Measurements from ENCODE around the gene CSGALNACT2. TPM values are rescaled to one million over a fixed set of nuclear protein-coding genes. Genes with fewer than 3 reads are reported as not detected.
A peak's percentile ranks its signal among the peaks of the same experiment; 100 is the strongest.

CSGALNACT2 gene
- total RNA-seq, 2 experiments from 2014 or later: 19.3 to 19.5 TPM

DNA sequence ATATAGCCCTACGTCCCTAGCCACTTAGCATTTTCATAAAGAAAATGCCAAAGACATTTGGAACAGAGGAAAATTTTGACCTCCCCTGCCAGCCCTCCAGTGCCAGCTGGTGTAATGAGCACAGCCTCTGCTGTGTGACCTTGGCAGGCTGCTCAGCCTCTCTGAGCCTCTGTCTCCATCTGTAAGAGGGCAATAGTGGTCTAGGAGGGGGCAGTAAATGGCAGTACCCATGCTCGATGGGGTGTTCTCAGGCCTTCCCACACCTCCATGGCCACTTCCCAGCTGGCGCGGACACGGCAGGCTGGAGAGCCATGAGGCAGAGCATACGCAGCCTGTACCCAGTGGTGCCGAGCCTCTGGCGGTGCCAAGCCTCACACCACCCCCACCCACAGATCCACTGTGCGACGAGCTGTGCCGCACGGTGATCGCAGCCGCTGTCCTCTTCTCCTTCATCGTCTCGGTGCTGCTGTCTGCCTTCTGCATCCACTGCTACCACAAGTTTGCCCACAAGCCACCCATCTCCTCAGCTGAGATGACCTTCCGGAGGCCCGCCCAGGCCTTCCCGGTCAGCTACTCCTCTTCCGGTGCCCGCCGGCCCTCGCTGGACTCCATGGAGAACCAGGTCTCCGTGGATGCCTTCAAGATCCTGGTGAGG is 24.0 kb upstream of the CSGALNACT2 start:
- CTCF ChIA-PET: interaction anchor here (1.3 kb wide), 1 partner anchor 9 kb away, joined by 3 read pairs; no protein-coding TSS in a partner anchor

DNA sequence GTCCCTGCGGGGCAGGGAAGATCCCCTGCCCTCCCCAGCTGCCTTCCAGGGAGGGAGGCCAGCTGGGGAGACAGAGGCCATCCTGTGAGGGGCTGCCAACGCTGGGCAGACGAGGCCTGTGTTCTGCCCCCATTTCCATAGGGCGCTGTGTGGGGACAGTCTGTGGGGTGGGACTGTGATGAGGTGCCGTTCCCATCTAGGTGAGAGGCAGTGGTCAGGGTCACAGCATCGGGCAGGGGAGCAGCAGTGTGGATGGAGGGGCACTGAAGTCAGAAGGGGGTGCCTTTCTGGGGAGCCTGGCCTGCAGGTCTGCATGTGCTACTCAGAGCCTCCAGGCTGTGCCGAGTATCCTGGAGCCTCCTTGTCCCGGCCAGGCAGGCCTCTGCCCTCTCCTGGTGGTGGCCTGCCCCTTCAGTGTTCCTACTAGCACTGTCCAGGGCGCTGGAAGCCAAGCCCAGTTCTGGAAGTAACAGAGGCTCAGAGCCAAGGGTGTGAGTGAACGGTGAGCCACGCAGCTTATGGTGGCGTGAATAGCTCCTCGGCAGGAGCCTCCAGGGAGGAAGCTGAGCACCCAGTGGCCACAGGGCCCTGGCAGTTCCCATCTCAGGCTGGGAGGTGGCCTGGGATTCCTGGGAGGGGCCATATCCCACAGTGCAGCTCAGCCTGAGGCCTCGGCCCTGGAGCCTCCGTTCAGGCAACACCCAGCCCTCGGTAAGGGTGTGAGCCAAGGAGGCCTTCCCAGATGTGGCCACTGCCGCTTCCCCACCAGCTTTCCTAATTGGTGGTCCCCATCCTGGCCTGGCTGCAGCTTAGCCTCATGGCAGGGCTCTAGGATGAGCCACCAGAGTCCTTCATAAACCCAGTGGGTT is 23.3 kb upstream of the CSGALNACT2 start:
- intact Hi-C loops (cut with DNase I, micrococcal nuclease): no loop called here
- H3K27ac Mint-ChIP-seq: no peak overlapping the region
- CTCF ChIA-PET: interaction anchor here (1.3 kb wide), 1 partner anchor 10 kb away, joined by 3 read pairs; no protein-coding TSS in a partner anchor
- H3K27me3 Mint-ChIP-seq: no peaks in the 10 kb centered on the region
- ATAC-seq (no peak), DNase-seq (no peak)
- no peaks in the 10 kb centered on the region for H3K4me1 Mint-ChIP-seq
- POLR2A ChIA-PET: no interaction called here
- H3K9me3 Mint-ChIP-seq (ENCODE audit: low read depth): no peaks in the 10 kb centered on the region
- no peaks in the 10 kb centered on the region for H3K36me3 Mint-ChIP-seq (ENCODE audit: low read depth)
- no peak overlapping the region for H3K4me3 Mint-ChIP-seq

More for the DNA sequence above, 24.0 kb upstream of the CSGALNACT2 start:
- Mint-ChIP-seq H3K27me3 (no peaks in the 10 kb centered on the region), H3K4me3 (no peak overlapping the region), H3K36me3 (ENCODE audit: low read depth) (no peaks in the 10 kb centered on the region), H3K9me3 (ENCODE audit: low read depth) (no peaks in the 10 kb centered on the region), H3K27ac (no peak overlapping the region), H3K4me1 (no peaks in the 10 kb centered on the region)
- POLR2A ChIA-PET: no interaction called here
- DNase-seq (no peak), ATAC-seq (no peak)
- intact Hi-C loops (cut with DNase I, micrococcal nuclease): no loop called here

DNA sequence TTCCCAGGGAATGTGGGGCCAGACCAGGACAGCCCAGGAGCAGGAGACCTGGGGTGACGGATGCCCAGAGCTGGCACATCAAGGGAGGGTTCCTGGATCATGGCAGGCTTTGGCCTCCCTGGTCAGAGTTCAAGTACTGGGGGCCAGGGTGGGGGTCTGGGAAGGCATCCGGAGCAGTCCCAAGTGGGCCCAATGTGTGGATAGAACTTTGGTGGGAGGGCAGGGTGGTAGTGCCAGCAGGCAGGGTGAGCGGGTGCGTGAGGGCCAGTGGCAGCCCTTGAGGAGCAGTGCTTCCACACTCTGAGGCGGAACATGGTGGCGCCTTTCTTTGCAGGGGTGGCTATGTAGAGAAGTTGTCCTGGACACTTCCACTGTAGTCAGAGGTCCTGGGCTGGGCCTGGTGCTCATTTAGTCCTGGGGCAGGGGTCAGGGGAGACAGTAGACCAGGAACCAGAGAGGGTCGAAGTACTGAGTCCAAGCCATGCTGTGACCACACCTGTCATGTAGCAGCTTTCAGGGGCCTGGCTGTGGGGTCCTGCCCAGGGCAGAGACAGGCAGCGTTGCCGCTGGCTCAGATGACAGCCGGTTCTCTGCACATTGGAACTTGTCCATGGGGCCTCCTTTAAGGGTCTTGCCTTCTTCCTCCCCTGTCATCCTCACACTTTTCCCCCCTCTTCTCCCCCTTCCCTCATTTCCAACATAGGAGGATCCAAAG is 22.2 kb upstream of the CSGALNACT2 start:
- Mint-ChIP-seq H3K4me3 (no peak overlapping the region), H3K27ac (no peak overlapping the region), H3K4me1 (peaks cover 9% of the 10 kb centered on the region), H3K36me3 (ENCODE audit: low read depth) (no peaks in the 10 kb centered on the region), H3K27me3 (no peaks in the 10 kb centered on the region), H3K9me3 (ENCODE audit: low read depth) (no peaks in the 10 kb centered on the region)
- ChIA-PET POLR2A (no interaction called here), CTCF (no interaction called here)
- intact Hi-C loops (cut with DNase I, micrococcal nuclease): no loop called here
- ATAC-seq: no peak
- no peak for DNase-seq

DNA sequence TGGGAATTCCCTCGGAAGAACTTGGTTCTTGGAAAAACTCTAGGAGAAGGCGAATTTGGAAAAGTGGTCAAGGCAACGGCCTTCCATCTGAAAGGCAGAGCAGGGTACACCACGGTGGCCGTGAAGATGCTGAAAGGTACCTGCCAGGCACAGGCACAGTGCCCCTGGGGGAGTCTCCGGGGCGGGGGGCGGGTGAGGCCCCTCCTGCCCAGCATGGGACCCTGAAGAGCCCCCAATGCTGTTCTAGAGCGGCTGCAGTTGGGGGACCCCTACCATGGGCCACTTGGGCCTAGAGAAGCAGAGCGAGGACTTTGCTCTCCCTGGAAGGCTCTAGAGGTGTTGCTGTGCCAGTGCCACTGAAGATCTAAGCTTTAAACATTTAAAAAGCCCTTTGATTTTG is 21.6 kb upstream of the CSGALNACT2 start:
- intact Hi-C loops (cut with DNase I, micrococcal nuclease): no loop called here
- no peak overlapping the region for H3K27ac Mint-ChIP-seq
- H3K36me3 Mint-ChIP-seq (ENCODE audit: low read depth): no peaks in the 10 kb centered on the region
- ChIA-PET CTCF (no interaction called here), POLR2A (no interaction called here)
- ATAC-seq (no peak), DNase-seq (no peak)
- H3K9me3 Mint-ChIP-seq (ENCODE audit: low read depth): no peaks in the 10 kb centered on the region
- peaks cover 14% of the 10 kb centered on the region for H3K4me1 Mint-ChIP-seq
- H3K4me3 Mint-ChIP-seq: no peak overlapping the region
- H3K27me3 Mint-ChIP-seq: no peaks in the 10 kb centered on the region

DNA sequence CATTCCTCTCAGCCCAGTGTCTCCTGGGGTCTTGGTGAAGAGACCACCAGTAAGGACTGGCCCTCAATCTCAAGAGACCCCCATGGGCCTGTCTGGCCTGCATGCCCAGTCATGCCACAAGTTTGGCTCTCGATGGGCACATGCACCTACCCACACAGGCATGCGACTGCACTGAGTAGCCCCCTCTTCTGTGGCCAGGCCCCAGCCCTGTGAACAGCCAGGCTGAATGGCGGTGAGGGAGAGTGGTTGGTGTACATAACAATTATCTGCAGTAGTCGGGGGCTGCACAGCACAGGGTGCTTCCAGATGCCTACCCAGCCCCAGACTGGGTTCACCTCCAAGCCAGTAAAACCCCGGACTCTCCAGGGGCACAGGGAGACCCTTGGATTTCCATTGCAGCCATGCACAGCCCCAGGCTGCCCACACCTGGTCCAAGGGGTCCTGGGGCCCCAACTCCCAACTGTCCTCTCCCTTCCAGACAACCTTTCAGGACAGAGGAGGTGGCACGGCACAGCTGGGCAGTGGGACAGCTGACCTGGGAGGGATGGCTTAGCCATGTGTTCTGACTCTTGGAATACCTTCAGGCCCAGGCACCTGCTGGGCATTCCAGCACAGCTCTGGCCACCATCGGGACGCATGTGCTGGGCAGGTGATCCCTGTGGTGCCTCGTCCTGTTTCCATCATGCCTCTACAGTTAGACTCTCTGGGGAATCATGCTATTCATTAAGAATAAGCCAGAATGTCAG is 21.0 kb upstream of the CSGALNACT2 start:
- Mint-ChIP-seq H3K4me1 (peaks cover 19% of the 10 kb centered on the region), H3K27ac (no peak overlapping the region), H3K36me3 (ENCODE audit: low read depth) (no peaks in the 10 kb centered on the region), H3K9me3 (ENCODE audit: low read depth) (no peaks in the 10 kb centered on the region), H3K4me3 (no peak overlapping the region), H3K27me3 (no peaks in the 10 kb centered on the region)
- ChIA-PET POLR2A (no interaction called here), CTCF (no interaction called here)
- DNase-seq (no peak), ATAC-seq (no peak)
- intact Hi-C loops (cut with DNase I, micrococcal nuclease): no loop called here

DNA sequence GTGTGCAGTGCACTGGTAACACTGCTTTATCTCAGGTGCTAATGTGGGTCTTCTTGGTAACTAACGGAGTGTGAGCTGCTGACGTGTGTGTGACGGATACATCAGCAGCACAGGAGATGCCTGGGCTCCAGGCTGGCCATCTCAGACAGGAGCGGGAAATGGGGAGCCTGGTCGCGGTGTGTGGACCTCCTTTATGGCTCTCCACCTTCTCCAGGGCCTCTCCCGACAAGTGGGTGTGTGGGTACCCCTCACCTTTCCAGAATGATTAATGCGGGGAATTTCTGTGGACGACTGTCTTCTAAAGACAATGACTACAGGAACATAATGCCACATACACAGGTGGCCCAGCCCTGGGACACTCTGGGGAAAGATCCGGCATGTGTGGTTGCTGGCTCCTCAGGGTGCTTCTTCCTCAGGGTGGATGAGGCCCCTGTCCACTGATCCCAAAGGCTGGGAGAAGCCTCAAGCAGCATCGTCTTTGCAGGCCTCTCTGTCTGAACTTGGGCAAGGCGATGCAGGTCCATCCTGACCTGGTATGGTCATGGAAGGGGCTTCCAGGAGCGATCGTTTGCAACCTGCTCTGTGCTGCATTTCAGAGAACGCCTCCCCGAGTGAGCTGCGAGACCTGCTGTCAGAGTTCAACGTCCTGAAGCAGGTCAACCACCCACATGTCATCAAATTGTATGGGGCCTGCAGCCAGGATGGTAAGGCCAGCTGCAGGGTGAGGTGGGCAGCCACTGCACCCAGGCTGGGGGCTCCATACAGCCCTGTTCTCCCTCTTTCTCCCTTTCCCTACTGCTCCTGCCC is 20.3 kb upstream of the CSGALNACT2 start:
- peaks cover 19% of the 10 kb centered on the region for H3K4me1 Mint-ChIP-seq
- no peaks in the 10 kb centered on the region for H3K27me3 Mint-ChIP-seq
- intact Hi-C loops (cut with DNase I, micrococcal nuclease): no loop called here
- DNase-seq: no peak
- H3K27ac Mint-ChIP-seq: no peak overlapping the region
- H3K36me3 Mint-ChIP-seq (ENCODE audit: low read depth): no peaks in the 10 kb centered on the region
- H3K9me3 Mint-ChIP-seq (ENCODE audit: low read depth): no peaks in the 10 kb centered on the region
- ATAC-seq: no peak
- H3K4me3 Mint-ChIP-seq: no peak overlapping the region
- CTCF ChIA-PET: no interaction called here
- POLR2A ChIA-PET: no interaction called here

DNA sequence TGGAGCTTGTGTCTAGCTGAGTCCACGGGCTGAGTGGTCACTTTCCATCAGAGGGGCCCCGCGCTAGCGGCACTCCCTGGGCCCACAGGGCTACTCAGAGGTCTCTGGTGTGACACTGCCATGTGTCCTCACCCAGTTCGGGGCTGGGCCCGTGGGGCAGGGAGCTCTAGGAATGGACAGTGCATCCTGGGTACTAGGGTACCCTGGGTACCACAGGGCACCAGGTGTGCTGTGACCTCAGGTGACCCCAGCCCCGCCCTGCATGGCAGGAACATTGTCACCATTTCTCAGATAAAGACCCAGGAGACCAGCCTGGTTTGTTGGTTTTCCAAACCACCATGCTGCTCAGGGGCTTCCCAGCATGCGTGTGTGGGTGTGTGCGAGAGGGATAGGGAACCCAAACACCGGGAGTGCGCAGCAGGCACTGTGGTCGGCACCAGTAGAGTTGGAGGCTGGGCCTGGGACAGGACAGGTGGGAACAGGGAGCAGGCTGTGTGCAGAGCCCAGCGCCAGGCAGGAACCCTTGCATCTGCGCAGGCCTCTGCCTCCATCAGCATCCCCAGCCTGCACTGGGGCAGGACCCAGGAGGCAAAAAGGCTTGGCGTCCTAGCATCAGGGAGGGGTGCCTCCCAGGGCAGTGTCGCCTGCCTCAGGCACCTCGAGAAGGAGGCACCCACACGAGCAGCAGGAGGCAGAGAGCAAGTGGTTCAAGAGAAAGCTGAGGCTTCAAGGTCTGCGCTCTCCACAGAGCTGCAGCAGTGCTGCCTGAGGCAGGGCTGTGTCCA is 19.4 kb upstream of the CSGALNACT2 start:
- Mint-ChIP-seq H3K4me1 (peaks cover 19% of the 10 kb centered on the region), H3K27me3 (no peaks in the 10 kb centered on the region), H3K9me3 (ENCODE audit: low read depth) (no peaks in the 10 kb centered on the region), H3K4me3 (no peak overlapping the region), H3K27ac (peak overlapping the region; percentile 37), H3K36me3 (ENCODE audit: low read depth) (no peaks in the 10 kb centered on the region)
- intact Hi-C loops (cut with DNase I, micrococcal nuclease): no loop called here
- CTCF ChIA-PET: interaction anchor here (0.8 kb wide), 1 partner anchor 18 kb away, joined by 5 read pairs; no protein-coding TSS in a partner anchor
- POLR2A ChIA-PET: no interaction called here
- ATAC-seq (no peak), DNase-seq (no peak)

DNA sequence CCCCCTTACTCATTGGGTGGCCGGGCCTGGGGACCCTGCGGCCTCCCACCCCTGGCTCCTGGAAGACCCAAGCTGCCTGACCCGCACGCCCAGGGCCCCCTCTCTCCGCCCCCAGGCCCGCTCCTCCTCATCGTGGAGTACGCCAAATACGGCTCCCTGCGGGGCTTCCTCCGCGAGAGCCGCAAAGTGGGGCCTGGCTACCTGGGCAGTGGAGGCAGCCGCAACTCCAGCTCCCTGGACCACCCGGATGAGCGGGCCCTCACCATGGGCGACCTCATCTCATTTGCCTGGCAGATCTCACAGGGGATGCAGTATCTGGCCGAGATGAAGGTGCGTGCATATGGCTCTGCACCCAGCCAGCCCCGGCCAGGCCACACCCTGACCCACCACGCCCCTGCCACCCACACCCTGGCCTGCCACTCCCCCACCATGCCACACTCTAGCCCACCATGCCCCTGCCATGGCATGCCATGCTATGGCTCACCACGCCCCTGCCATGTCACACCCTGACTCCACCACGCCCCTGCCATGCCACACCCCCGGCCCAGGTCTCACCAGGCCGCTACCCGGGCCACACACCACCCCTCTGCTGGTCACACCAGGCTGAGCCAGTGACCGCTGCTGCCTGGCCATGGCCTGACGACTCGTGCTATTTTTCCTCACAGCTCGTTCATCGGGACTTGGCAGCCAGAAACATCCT is 18.7 kb upstream of the CSGALNACT2 start:
- DNase-seq: no peak
- Mint-ChIP-seq H3K27ac (no peak overlapping the region), H3K4me3 (no peak overlapping the region), H3K36me3 (ENCODE audit: low read depth) (no peaks in the 10 kb centered on the region), H3K4me1 (peaks cover 19% of the 10 kb centered on the region), H3K9me3 (ENCODE audit: low read depth) (no peaks in the 10 kb centered on the region), H3K27me3 (no peaks in the 10 kb centered on the region)
- ChIA-PET CTCF (interaction anchor here (0.8 kb wide), 1 partner anchor 19 kb away, joined by 5 read pairs; no protein-coding TSS in a partner anchor), POLR2A (no interaction called here)
- ATAC-seq: no peak
- intact Hi-C loops (cut with DNase I, micrococcal nuclease): loop anchor here (2.0 to 10.0 kb wide), 5 partner anchors 19 to 695 kb away; partner anchors contain the start of gene CSGALNACT2 (in 1 of the 2)

DNA sequence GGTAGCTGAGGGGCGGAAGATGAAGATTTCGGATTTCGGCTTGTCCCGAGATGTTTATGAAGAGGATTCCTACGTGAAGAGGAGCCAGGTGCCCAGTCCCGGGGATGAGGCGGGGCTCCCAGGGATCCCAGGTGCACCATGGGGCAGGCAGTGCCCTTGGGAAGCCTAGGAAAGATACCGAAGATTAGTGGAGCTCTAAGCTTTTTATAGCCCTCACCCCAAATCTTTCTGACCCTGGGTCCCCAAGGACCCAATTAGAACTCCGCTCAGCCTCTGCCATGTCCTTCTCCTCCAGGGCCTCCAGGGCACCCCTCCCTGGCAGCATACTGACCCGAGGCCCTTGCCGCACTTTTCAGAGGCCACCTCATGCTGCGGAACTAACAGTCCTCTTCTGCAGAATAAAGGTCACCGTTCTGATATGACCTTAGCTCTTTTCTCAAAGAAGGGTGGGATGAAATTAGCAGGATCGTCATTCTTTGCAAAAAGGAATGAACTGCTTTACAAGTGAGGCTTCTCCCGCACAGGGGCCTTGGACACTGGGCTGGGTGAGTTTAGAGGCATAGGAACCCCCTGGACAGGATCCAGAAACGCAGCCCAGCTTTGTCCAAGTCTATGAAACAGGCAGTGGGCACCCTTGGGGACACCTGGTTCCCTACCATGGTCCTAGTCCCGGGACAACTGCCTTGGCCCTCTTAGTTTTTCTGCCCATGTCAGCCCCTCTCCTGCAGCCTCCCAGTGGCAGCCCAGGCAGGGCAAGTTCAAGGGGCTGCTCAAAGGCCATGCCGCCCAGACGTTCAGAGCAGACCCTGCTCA is 17.9 kb upstream of the CSGALNACT2 start:
- Mint-ChIP-seq H3K27me3 (no peaks in the 10 kb centered on the region), H3K9me3 (ENCODE audit: low read depth) (no peaks in the 10 kb centered on the region), H3K27ac (peak overlapping the region; percentile 82), H3K36me3 (ENCODE audit: low read depth) (no peaks in the 10 kb centered on the region), H3K4me1 (peaks cover 19% of the 10 kb centered on the region), H3K4me3 (peak overlapping the region; percentile 16)
- CTCF ChIA-PET: interaction anchor here (0.9 kb wide), 2 partner anchors 65 to 82 kb away, joined by 3 to 5 read pairs; no protein-coding TSS in a partner anchor
- ATAC-seq (no peak), DNase-seq (no peak)
- intact Hi-C loops (cut with DNase I, micrococcal nuclease): loop anchor here (2.0 to 10.0 kb wide), 5 partner anchors 18 to 694 kb away; partner anchors contain the start of gene CSGALNACT2 (in 1 of the 2)
- POLR2A ChIA-PET: interaction anchor here (0.6 to 1.1 kb wide), 3 partner anchors 18 to 287 kb away, joined by 3 to 16 read pairs (median 12); partner anchors contain the start of gene CSGALNACT2
